ENCODE data around the gene EREG. TPM values are rescaled to one million over a fixed set of nuclear protein-coding genes. Genes with fewer than 3 reads are reported as not detected.
"Not testable (repeated sequence)": the region's sequence is repeated elsewhere in the genome, so short reads cannot be mapped to it uniquely, and the experiment has no call there.

The EREG gene
- total RNA-seq, 1 donor from 2014 or later: 0.30 TPM

DNA sequence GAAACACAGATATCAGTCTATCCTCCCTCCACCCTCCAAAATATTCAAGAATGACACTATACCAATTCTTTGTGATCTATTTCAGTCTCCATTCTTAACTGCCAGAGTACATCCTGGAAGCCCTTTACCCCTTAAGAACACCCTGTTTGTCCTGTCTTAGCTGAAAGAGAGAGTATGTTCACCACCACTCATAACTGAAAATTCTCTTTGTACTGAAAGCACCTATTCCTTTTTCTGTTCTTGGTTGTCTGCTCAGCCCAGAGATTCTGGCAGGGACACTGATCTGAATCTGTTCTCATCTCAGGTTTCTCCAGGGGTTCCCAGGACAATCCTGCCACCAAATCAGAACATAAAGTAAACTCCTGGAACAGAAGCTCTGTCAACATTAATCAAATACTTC lies 25.4 kb upstream of the EREG start:
- H3K79me2 ChIP-seq (ENCODE audit: insufficient read depth, low read length): no peaks in the 10 kb centered on the region
- no peaks in the 10 kb centered on the region for H3K36me3 Mint-ChIP-seq (ENCODE audit: low read depth, unreplicated experiment)
- no peak for FAIRE-seq

DNA sequence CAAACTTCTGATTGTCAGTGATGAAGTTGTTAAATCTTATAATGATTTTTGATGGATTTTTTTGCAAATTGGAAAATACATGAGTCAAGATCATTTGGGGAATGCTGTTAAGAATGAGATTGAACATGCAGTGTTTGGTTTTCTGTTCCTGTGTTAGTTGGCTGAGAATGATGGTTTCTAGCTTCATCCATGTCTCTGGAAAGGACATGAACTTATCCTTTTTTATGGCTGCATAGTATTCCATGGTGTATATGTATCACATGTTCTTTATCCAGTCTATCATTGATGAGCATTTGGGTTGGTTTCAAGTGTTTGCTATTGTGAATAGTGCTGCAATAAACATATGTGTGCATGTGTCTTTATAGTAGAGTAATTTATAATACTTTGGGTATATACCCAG lies 24.5 kb upstream of the EREG start:
- not testable (repeated sequence) for H3K9me3 ChIP-seq (ENCODE audit: insufficient read depth, low read depth, low read length); H3K4me3 ChIP-seq (ENCODE audit: insufficient read depth, low read depth, low read length); H3K27me3 Mint-ChIP-seq (ENCODE audit: low read depth, unreplicated experiment); H3K4me1 Mint-ChIP-seq (ENCODE audit: low read depth, unreplicated experiment); H3K4me3 Mint-ChIP-seq (ENCODE audit: unreplicated experiment); H3K9ac ChIP-seq (ENCODE audit: low read length); H3K4me1 ChIP-seq (ENCODE audit: insufficient read depth, low read length); H4K20me1 ChIP-seq (ENCODE audit: insufficient read depth, low read length); H3K4me2 ChIP-seq (ENCODE audit: low read length); H3K27ac ChIP-seq (ENCODE audit: low read depth, low read length); H3K27me3 ChIP-seq (ENCODE audit: insufficient read depth, low read length); H3K36me3 ChIP-seq (ENCODE audit: insufficient read depth, low read length); FAIRE-seq; H3K79me2 ChIP-seq (ENCODE audit: insufficient read depth, low read length); H3K27ac Mint-ChIP-seq (ENCODE audit: unreplicated experiment); H2AFZ ChIP-seq (ENCODE audit: low read depth, low read length); H3K36me3 Mint-ChIP-seq (ENCODE audit: low read depth, unreplicated experiment); DNase-seq (ENCODE audit: low read depth)
- H3K9me3 Mint-ChIP-seq (ENCODE audit: unreplicated experiment): peaks cover 21% of the 10 kb centered on the region

More for the DNA sequence above, 25.4 kb upstream of the EREG start:
- Histone ChIP-seq H3K9me3 (ENCODE audit: insufficient read depth, low read depth, low read length) (peaks cover 7% of the 10 kb centered on the region), H3K36me3 (ENCODE audit: insufficient read depth, low read length) (no peaks in the 10 kb centered on the region), H3K4me1 (ENCODE audit: insufficient read depth, low read length) (no peaks in the 10 kb centered on the region), H3K27ac (ENCODE audit: low read depth, low read length) (no peak overlapping the region), H3K27me3 (ENCODE audit: insufficient read depth, low read length) (no peaks in the 10 kb centered on the region), H3K4me2 (ENCODE audit: low read length) (no peak overlapping the region), H4K20me1 (ENCODE audit: insufficient read depth, low read length) (no peaks in the 10 kb centered on the region), H2AFZ (ENCODE audit: low read depth, low read length) (no peak overlapping the region), H3K9ac (ENCODE audit: low read length) (no peak overlapping the region), H3K4me3 (ENCODE audit: insufficient read depth, low read depth, low read length) (no peak overlapping the region)
- DNase-seq (ENCODE audit: low read depth): no peak
- TF ChIP-seq, protein P1, sequence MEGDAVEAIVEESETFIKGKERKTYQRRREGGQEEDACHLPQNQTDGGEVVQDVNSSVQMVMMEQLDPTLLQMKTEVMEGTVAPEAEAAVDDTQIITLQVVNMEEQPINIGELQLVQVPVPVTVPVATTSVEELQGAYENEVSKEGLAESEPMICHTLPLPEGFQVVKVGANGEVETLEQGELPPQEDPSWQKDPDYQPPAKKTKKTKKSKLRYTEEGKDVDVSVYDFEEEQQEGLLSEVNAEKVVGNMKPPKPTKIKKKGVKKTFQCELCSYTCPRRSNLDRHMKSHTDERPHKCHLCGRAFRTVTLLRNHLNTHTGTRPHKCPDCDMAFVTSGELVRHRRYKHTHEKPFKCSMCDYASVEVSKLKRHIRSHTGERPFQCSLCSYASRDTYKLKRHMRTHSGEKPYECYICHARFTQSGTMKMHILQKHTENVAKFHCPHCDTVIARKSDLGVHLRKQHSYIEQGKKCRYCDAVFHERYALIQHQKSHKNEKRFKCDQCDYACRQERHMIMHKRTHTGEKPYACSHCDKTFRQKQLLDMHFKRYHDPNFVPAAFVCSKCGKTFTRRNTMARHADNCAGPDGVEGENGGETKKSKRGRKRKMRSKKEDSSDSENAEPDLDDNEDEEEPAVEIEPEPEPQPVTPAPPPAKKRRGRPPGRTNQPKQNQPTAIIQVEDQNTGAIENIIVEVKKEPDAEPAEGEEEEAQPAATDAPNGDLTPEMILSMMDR (IDR thresholded peaks at IDR 0.05; ENCODE audit: insufficient read depth, low read depth, low read length): no peak
- no peak for TF ChIP-seq EZH2 (IDR thresholded peaks at IDR 0.05; ENCODE audit: insufficient read depth, low read length)
- H3K27me3 Mint-ChIP-seq (ENCODE audit: low read depth, unreplicated experiment): no peaks in the 10 kb centered on the region
- no peak overlapping the region for H3K27ac Mint-ChIP-seq (ENCODE audit: unreplicated experiment)
- no peak overlapping the region for H3K4me3 Mint-ChIP-seq (ENCODE audit: unreplicated experiment)
- no peaks in the 10 kb centered on the region for H3K4me1 Mint-ChIP-seq (ENCODE audit: low read depth, unreplicated experiment)
- H3K9me3 Mint-ChIP-seq (ENCODE audit: unreplicated experiment): peaks cover 19% of the 10 kb centered on the region

DNA sequence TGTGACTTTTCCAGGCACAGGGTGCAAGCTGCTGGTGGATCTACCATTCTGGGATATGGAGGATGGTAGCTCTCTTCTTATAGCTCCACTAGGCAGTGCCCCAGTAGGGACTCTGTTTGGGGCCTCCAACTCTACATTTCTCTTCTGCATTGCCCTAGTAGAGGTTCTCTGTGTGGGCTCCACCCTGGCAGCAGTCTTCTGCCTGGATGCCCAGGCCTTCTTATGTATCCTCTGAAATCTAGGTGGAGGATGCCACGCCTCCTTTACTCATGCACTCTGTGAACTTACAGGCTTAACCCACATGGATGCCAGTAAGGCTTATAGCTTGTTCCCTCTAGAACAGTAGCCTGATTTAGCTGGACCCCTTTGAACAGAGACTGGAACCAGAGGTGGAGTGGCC lies 20.9 kb upstream of the EREG start:
- no peaks in the 10 kb centered on the region for H3K36me3 Mint-ChIP-seq (ENCODE audit: low read depth, unreplicated experiment)
- no peak overlapping the region for H3K27ac ChIP-seq (ENCODE audit: low read depth, low read length)
- H3K36me3 ChIP-seq (ENCODE audit: insufficient read depth, low read length): no peaks in the 10 kb centered on the region
- H2AFZ ChIP-seq (ENCODE audit: low read depth, low read length): no peak overlapping the region
- H3K79me2 ChIP-seq (ENCODE audit: insufficient read depth, low read length): no peaks in the 10 kb centered on the region
- no peaks in the 10 kb centered on the region for H3K4me1 Mint-ChIP-seq (ENCODE audit: low read depth, unreplicated experiment)
- no peak for TF ChIP-seq EZH2 (IDR thresholded peaks at IDR 0.05; ENCODE audit: insufficient read depth, low read length)
- TF ChIP-seq, protein P1 (IDR thresholded peaks at IDR 0.05; ENCODE audit: insufficient read depth, low read depth, low read length): no peak
- H3K9me3 ChIP-seq (ENCODE audit: insufficient read depth, low read depth, low read length): peaks cover 7% of the 10 kb centered on the region
- H3K4me2 ChIP-seq (ENCODE audit: low read length): no peak overlapping the region
- H4K20me1 ChIP-seq (ENCODE audit: insufficient read depth, low read length): no peaks in the 10 kb centered on the region
- no peak overlapping the region for H3K9ac ChIP-seq (ENCODE audit: low read length)
- no peak overlapping the region for H3K27ac Mint-ChIP-seq (ENCODE audit: unreplicated experiment)
- H3K4me1 ChIP-seq (ENCODE audit: insufficient read depth, low read length): no peaks in the 10 kb centered on the region
- no peak for DNase-seq (ENCODE audit: low read depth)
- H3K27me3 ChIP-seq (ENCODE audit: insufficient read depth, low read length): no peaks in the 10 kb centered on the region
- no peak for FAIRE-seq
- peaks cover 22% of the 10 kb centered on the region for H3K9me3 Mint-ChIP-seq (ENCODE audit: unreplicated experiment)
- no peaks in the 10 kb centered on the region for H3K27me3 Mint-ChIP-seq (ENCODE audit: low read depth, unreplicated experiment)
- no peak overlapping the region for H3K4me3 Mint-ChIP-seq (ENCODE audit: unreplicated experiment)
- no peak overlapping the region for H3K4me3 ChIP-seq (ENCODE audit: insufficient read depth, low read depth, low read length)

All from astrocyte (in vitro differentiated cells and primary cell).